Uterus (tissue), 2 donors: ENCODE data around the gene ZDHHC7.
"Not testable (repeated sequence)": the region's sequence is repeated elsewhere in the genome, so short reads cannot be mapped to it uniquely, and the experiment has no call there.

Experiments used
- POLR2A ChIP-seq, 2 donors: fragments of 450-650 bp; IDR thresholded peaks; one replicate each; pipeline ENCODE4 v1.6.1; 2016; ENCODE audit warnings: antibody characterized with exemption in 2 of 2, mild to moderate bottlenecking in 1 of 2, moderate library complexity in 1 of 2
- TF ChIP-seq, protein P1 (sequence below), 4 experiments: fragments of 200-600 bp in 2 of 4; fragments of 450-650 bp in 2 of 4; sonication (generic) in 2 of 4; IDR thresholded peaks; one replicate each; pipeline ENCODE4 v1.5.1; 2016 to 2019; ENCODE audit warnings: antibody characterized with exemption in 4 of 4, mild to moderate bottlenecking in 2 of 4, moderate library complexity in 1 of 4

DNA sequence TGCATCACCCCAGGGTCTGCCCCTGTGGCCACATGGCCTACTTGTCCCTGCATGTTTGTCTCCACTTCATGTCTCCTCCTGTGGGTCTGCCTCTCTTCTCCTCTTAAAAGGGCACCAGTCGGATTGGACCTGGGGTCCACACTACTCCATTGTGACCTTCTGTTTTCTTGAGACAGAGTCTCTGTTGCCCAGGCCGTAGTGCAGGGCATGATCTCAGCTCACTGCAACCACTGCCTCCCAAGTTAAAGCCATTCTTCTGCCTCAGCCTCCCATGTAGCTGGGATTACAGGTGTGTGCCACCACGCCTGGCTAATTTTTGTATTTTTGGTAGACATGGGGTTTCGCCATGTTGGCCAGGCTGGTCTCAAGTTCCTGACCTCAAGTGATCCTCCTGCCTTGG lies 20.9 kb upstream of the ZDHHC7 start:
- TF ChIP-seq, protein P1, sequence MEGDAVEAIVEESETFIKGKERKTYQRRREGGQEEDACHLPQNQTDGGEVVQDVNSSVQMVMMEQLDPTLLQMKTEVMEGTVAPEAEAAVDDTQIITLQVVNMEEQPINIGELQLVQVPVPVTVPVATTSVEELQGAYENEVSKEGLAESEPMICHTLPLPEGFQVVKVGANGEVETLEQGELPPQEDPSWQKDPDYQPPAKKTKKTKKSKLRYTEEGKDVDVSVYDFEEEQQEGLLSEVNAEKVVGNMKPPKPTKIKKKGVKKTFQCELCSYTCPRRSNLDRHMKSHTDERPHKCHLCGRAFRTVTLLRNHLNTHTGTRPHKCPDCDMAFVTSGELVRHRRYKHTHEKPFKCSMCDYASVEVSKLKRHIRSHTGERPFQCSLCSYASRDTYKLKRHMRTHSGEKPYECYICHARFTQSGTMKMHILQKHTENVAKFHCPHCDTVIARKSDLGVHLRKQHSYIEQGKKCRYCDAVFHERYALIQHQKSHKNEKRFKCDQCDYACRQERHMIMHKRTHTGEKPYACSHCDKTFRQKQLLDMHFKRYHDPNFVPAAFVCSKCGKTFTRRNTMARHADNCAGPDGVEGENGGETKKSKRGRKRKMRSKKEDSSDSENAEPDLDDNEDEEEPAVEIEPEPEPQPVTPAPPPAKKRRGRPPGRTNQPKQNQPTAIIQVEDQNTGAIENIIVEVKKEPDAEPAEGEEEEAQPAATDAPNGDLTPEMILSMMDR (IDR thresholded peaks at IDR 0.05): not testable (repeated sequence)
- TF ChIP-seq POLR2A (IDR thresholded peaks at IDR 0.05): not testable (repeated sequence)
